NCI-H1694 (cell line): ENCODE measurements around the gene CHRNG.
"Not testable (repeated sequence)": the region's sequence is repeated elsewhere in the genome, so short reads cannot be mapped to it uniquely, and the experiment has no call there.

ENCODE experiments used
- DNase-seq: peaks from one replicate; lab custom pipeline; 2025; lab: John Stamatoyannopoulos, UW

CHRNG gene

GRCh38 chr2:232528746-232529460 is 10.6 kb upstream of the CHRNG start:
- DNase-seq = no peak

GRCh38 chr2:232529806-232530547 is 9.5 kb upstream of the CHRNG start:
- no peak for DNase-seq

GRCh38 chr2:232530626-232531260 is 8.7 kb upstream of the CHRNG start:
- no peak for DNase-seq

GRCh38 chr2:232532419-232532818 is 7.1 kb upstream of the CHRNG start:
- DNase-seq = no peak

GRCh38 chr2:232532821-232533220 is 6.7 kb upstream of the CHRNG start:
- not testable (repeated sequence) for DNase-seq

- no peak for DNase-seq
Measured at GRCh38 chr2:232533944-232534710, 5.4 kb upstream of the CHRNG start.

GRCh38 chr2:232534940-232535651 is 4.4 kb upstream of the CHRNG start:
- DNase-seq = no peak

GRCh38 chr2:232535761-232536530 is 3.5 kb upstream of the CHRNG start:
- DNase-seq = no peak

GRCh38 chr2:232537079-232537478 is 2.4 kb upstream of the CHRNG start:
- DNase-seq = no peak

- no peak for DNase-seq
Measured at GRCh38 chr2:232537499-232537898, 2.0 kb upstream of the CHRNG start.

- no peak for DNase-seq
Measured at GRCh38 chr2:232538671-232539070, 821 bp upstream of the CHRNG start.

GRCh38 chr2:232540441-232541041 is 1.0 kb downstream of the CHRNG start:
- DNase-seq = no peak

GRCh38 chr2:232541195-232541960 is 1.9 kb downstream of the CHRNG start:
- DNase-seq = no peak

- no peak for DNase-seq
Measured at GRCh38 chr2:232541961-232542714, 2.6 kb downstream of the CHRNG start.

- no peak for DNase-seq
Measured at GRCh38 chr2:232542715-232543467, 3.4 kb downstream of the CHRNG start.

- DNase-seq = no peak
Measured at GRCh38 chr2:232543491-232543890, 4.0 kb downstream of the CHRNG start.

- no peak for DNase-seq
Measured at GRCh38 chr2:232543928-232544631, 4.6 kb downstream of the CHRNG start.

- no peak for DNase-seq
Measured at GRCh38 chr2:232544674-232545073, 5.2 kb downstream of the CHRNG start.
